Parathyroid adenoma (tissue), 2 donors: Measurements from ENCODE around the gene APEX2.
"Not testable (repeated sequence)": the region's sequence is repeated elsewhere in the genome, so short reads cannot be mapped to it uniquely, and the experiment has no call there.

Experiments used
- H2AFZ ChIP-seq: fragments of 300-600 bp; sonication (generic); one replicate; pipeline ENCODE4 v1.7.0; 2017; ENCODE audit warnings: antibody characterized with exemption, mild to moderate bottlenecking
- H3K27ac ChIP-seq: fragments of 300-600 bp; sonication (generic); one replicate; pipeline ENCODE4 v1.7.0; 2017
- H3K27me3 ChIP-seq: fragments of 300-600 bp; sonication (generic); one replicate; pipeline ENCODE4 v1.7.0; 2017; ENCODE audit warnings: low read length; ENCODE audit not compliant: control insufficient read depth, insufficient read depth
- H3K36me3 ChIP-seq: fragments of 300-600 bp; sonication (generic); one replicate; pipeline ENCODE4 v1.7.0; 2017; ENCODE audit warnings: low read length; ENCODE audit not compliant: control insufficient read depth, insufficient read depth
- H3K4me1 ChIP-seq: fragments of 300-600 bp; sonication (generic); one replicate; pipeline ENCODE4 v1.7.0; 2017; ENCODE audit warnings: control low read depth
- H3K4me2 ChIP-seq: fragments of 300-600 bp; sonication (generic); one replicate; pipeline ENCODE4 v1.7.0; 2017; ENCODE audit warnings: low read length
- H3K4me3 ChIP-seq: fragments of 300-600 bp; sonication (generic); one replicate; pipeline ENCODE4 v1.7.0; 2017; ENCODE audit warnings: low read depth, low read length
- H3K79me2 ChIP-seq: fragments of 300-600 bp; sonication (generic); one replicate; pipeline ENCODE4 v1.7.0; 2017; ENCODE audit warnings: control low read depth
- H3K9ac ChIP-seq: fragments of 300-600 bp; sonication (generic); one replicate; pipeline ENCODE4 v1.7.0; 2017; ENCODE audit warnings: mild to moderate bottlenecking
- H3K9me3 ChIP-seq: fragments of 300-600 bp; sonication (generic); one replicate; pipeline ENCODE4 v1.7.0; 2017; ENCODE audit warnings: low read length; ENCODE audit not compliant: control insufficient read depth
- CTCF ChIP-seq: fragments of 300-600 bp; sonication (generic); IDR thresholded peaks from one replicate; pipeline ENCODE4 v1.7.0; 2017; ENCODE audit warnings: antibody characterized with exemption, mild to moderate bottlenecking
- donor health status: primary hyperparathyroidism.

Gene APEX2

GRCh38 chrX:55033429-55033828, 33.3 kb downstream of the APEX2 start:
- Histone ChIP-seq H2AFZ (no peak overlapping the region), H3K79me2 (no peaks in the 10 kb centered on the region), H3K9me3 (no peaks in the 10 kb centered on the region), H3K9ac (no peak overlapping the region), H3K27ac (no peak overlapping the region), H3K4me2 (no peak overlapping the region), H3K27me3 (no peaks in the 10 kb centered on the region), H3K4me1 (no peaks in the 10 kb centered on the region), H3K4me3 (no peak overlapping the region), H3K36me3 (no peaks in the 10 kb centered on the region)
- no peak for TF ChIP-seq CTCF

GRCh38 chrX:55039471-55039870, 39.3 kb downstream of the APEX2 start:
- H3K9me3 ChIP-seq: no peaks in the 10 kb centered on the region
- no peak overlapping the region for H3K4me2 ChIP-seq
- no peak for TF ChIP-seq CTCF

GRCh38 chrX:55041514-55041913, 41.4 kb downstream of the APEX2 start:
- no peak overlapping the region for H3K27ac ChIP-seq

More at GRCh38 chrX:55039471-55039870, 39.3 kb downstream of the APEX2 start:
- Histone ChIP-seq H2AFZ (no peak overlapping the region), H3K4me1 (no peaks in the 10 kb centered on the region), H3K36me3 (no peaks in the 10 kb centered on the region), H3K4me3 (no peak overlapping the region), H3K9ac (no peak overlapping the region), H3K27ac (no peak overlapping the region), H3K79me2 (no peaks in the 10 kb centered on the region), H3K27me3 (no peaks in the 10 kb centered on the region)

GRCh38 chrX:55050599-55050998, 50.4 kb downstream of the APEX2 start:
- H3K9me3 ChIP-seq, H2AFZ ChIP-seq, H3K4me3 ChIP-seq, H3K4me1 ChIP-seq, H3K36me3 ChIP-seq, H3K9ac ChIP-seq, H3K27me3 ChIP-seq, H3K27ac ChIP-seq, H3K79me2 ChIP-seq, H3K4me2 ChIP-seq: not testable (repeated sequence)

More at GRCh38 chrX:55041514-55041913, 41.4 kb downstream of the APEX2 start:
- Histone ChIP-seq H3K79me2 (no peaks in the 10 kb centered on the region), H2AFZ (no peak overlapping the region), H3K9ac (no peak overlapping the region), H3K4me2 (no peak overlapping the region), H3K27me3 (no peaks in the 10 kb centered on the region), H3K4me1 (no peaks in the 10 kb centered on the region), H3K4me3 (no peak overlapping the region), H3K36me3 (no peaks in the 10 kb centered on the region), H3K9me3 (no peaks in the 10 kb centered on the region)
- TF ChIP-seq CTCF: no peak

GRCh38 chrX:55056820-55057674, 56.9 kb downstream of the APEX2 start:
- Histone ChIP-seq H3K9me3 (no peaks in the 10 kb centered on the region), H3K4me2 (peak overlapping the region; percentile 45)

More at GRCh38 chrX:55056820-55057674, 56.9 kb downstream of the APEX2 start:
- Histone ChIP-seq H3K36me3 (no peaks in the 10 kb centered on the region), H3K4me1 (no peaks in the 10 kb centered on the region), H2AFZ (peak overlapping the region; percentile 54), H3K79me2 (no peaks in the 10 kb centered on the region), H3K4me3 (peak overlapping the region; percentile 14), H3K27me3 (no peaks in the 10 kb centered on the region), H3K9ac (no peak overlapping the region), H3K27ac (no peak overlapping the region)
- TF ChIP-seq CTCF: no peak
